K562 (cell line): ENCODE data around the gene DIS3L2. TPM values are rescaled to one million over a fixed set of nuclear protein-coding genes. Genes with fewer than 3 reads are reported as not detected.

ENCODE experiments used
- ATAC-seq: fragments of 200-7000 bp; cut with Tn5 transposase; 3 replicates; pipeline ENCODE4 v1.9.1; 2020; ENCODE audit warnings: moderate library complexity
- BruUV-seq: library from RNA; stranded (reverse); fragments of 400-500 nt; replicated peaks from 2 replicates; lab custom pipeline; 2021; lab: Mats Ljungman, UMichigan
- CTCF ChIA-PET: fragments of 300-600 bp; formaldehyde crosslinking; extraction: SDS; loops from one replicate; lab custom pipeline; 2021; ENCODE audit warnings: low intra/inter-chr PET ratio; lab: Yijun Ruan, JAX
- POLR2A ChIA-PET: fragments of 300-600, 350-650 bp; sonication (Branson Sonifier 250); formaldehyde crosslinking; extraction: SDS; loops from one replicate; lab custom pipeline; 2021; ENCODE audit warnings: antibody characterized with exemption, inconsistent platforms; lab: Yijun Ruan, JAX
- DNase-seq, 4 experiments: peaks; one replicate each; pipeline versions ENCODE4 v3.0.0 to v3.0.0-alpha.2; 2011 to 2018; ENCODE audit warnings: low spot score in 3 of 4, mixed read lengths in 3 of 4; ENCODE audit errors: extremely low read depth in 1 of 4
- FAIRE-seq: peaks from 2 replicates; lab custom pipeline; 2011; peaks lifted over from hg19 to GRCh38; lab: Jason Lieb, UNC
- H2AFZ ChIP-seq: 2 replicates; pipeline ENCODE4 v1.6.0; 2011; ENCODE audit warnings: low read depth, low read length, control low read depth, inconsistent platforms
- H3K27ac ChIP-seq: fragments of 200-600 bp; 3 replicates; pipeline ENCODE4 v1.8.0; 2011; ENCODE audit warnings: low read depth, mild to moderate bottlenecking, control low read depth, inconsistent platforms, low read length, moderate library complexity, mixed read lengths; ENCODE audit errors: extremely low read depth
- H3K27me3 ChIP-seq, 2 experiments: fragments of 300-600 bp in 1 of 2; 2 replicates in 1 of 2; 3 replicates in 1 of 2; pipeline versions ENCODE4 v1.6.0 to v1.8.0; 2011; ENCODE audit warnings: inconsistent platforms in 2 of 2, low read length in 2 of 2, mild to moderate bottlenecking in 1 of 2, mixed read lengths in 1 of 2, moderate library complexity in 1 of 2; ENCODE audit not compliant: control insufficient read depth in 2 of 2, insufficient read depth in 2 of 2
- H3K36me3 ChIP-seq: fragments of 300-600 bp; 3 replicates; pipeline ENCODE4 v1.8.0; 2011; ENCODE audit warnings: mild to moderate bottlenecking, low read length, inconsistent platforms; ENCODE audit not compliant: control insufficient read depth, insufficient read depth
- H3K4me1 ChIP-seq, 2 experiments: fragments of 200-600 bp in 1 of 2; replicated peaks in 1 of 2; 2 replicates in 1 of 2; 3 replicates in 1 of 2; pipeline versions ENCODE4 v1.5.1 to v1.8.0; 2011; ENCODE audit warnings: inconsistent platforms in 2 of 2, low read length in 2 of 2, mild to moderate bottlenecking in 1 of 2, mixed read lengths in 1 of 2, moderate library complexity in 1 of 2; ENCODE audit not compliant: control insufficient read depth in 2 of 2, insufficient read depth in 2 of 2
- H3K4me2 ChIP-seq: 2 replicates; pipeline ENCODE4 v1.6.1; 2011; ENCODE audit warnings: low read length, control low read depth, inconsistent platforms, mixed read lengths; ENCODE audit not compliant: insufficient read depth
- H3K4me3 ChIP-seq: fragments of 200-600 bp; sonication (generic), shearing (Covaris generic); 2 replicates; pipeline ENCODE4 v1.5.1; 2016; ENCODE audit warnings: control low read depth, inconsistent platforms
- H3K79me2 ChIP-seq: fragments of 200-600 bp; 3 replicates; pipeline ENCODE4 v1.8.0; 2011; ENCODE audit warnings: low read length, inconsistent platforms; ENCODE audit not compliant: control insufficient read depth, insufficient read depth
- H3K9ac ChIP-seq, 2 experiments: 2 replicates each; pipeline versions ENCODE4 v1.6.0 to v1.6.1; 2011; ENCODE audit warnings: low read depth in 2 of 2, low read length in 2 of 2, control low read depth in 1 of 2, inconsistent platforms in 1 of 2, mild to moderate bottlenecking in 1 of 2, mixed read lengths in 1 of 2; ENCODE audit not compliant: insufficient read depth in 1 of 2
- H3K9me1 ChIP-seq: one replicate; pipeline ENCODE4 v1.6.0; 2011; ENCODE audit warnings: inconsistent platforms, mild to moderate bottlenecking, low read length, moderate library complexity; ENCODE audit not compliant: control insufficient read depth, insufficient read depth
- H3K9me3 ChIP-seq: replicated peaks from 2 replicates; pipeline ENCODE4 v1.5.1; 2011; ENCODE audit warnings: low read depth, low read length, inconsistent platforms; ENCODE audit not compliant: control insufficient read depth, insufficient read depth
- H4K20me1 ChIP-seq: replicated peaks from 2 replicates; pipeline ENCODE4 v1.6.1; 2011; ENCODE audit warnings: low read length, inconsistent platforms, mixed read lengths; ENCODE audit not compliant: control insufficient read depth, insufficient read depth
- ARID3A ChIP-seq: IDR thresholded peaks from 2 replicates; pipeline ENCODE4 v1.6.1; 2012; ENCODE audit warnings: low read depth, low read length, improper control_type of control experiment, borderline replicate concordance
- DPF2 ChIP-seq: fragments of 450-650 bp; IDR thresholded peaks from 2 replicates; pipeline ENCODE4 v1.6.1; 2016
- HDAC1 ChIP-seq, 2 experiments: fragments of 450-650 bp; IDR thresholded peaks; 2 replicates each; pipeline ENCODE4 v1.6.1; 2016 to 2017; ENCODE audit warnings: inconsistent platforms in 1 of 2, mild to moderate bottlenecking in 1 of 2, moderate library complexity in 1 of 2
- NKRF ChIP-seq: fragments of 450-650 bp; IDR thresholded peaks from 2 replicates; pipeline ENCODE4 v1.6.1; 2016; ENCODE audit warnings: borderline replicate concordance
- POLR2H ChIP-seq: IDR thresholded peaks from 2 replicates; pipeline ENCODE4 v1.6.1; 2016; ENCODE audit warnings: missing genetic modification characterization, low read depth, mild to moderate bottlenecking, control low read depth, missing compliant biosample characterization, moderate library complexity
- PREB ChIP-seq: sonication (generic); formaldehyde crosslinking; IDR thresholded peaks from 2 replicates; pipeline ENCODE4 v1.8.1; 2023; ENCODE audit warnings: mild to moderate bottlenecking, missing genetic modification reagents
- RBM39 ChIP-seq: fragments of 200-400 bp; formaldehyde crosslinking; optimal IDR thresholded peaks from 2 replicates; pipeline ENCODE3; 2018; ENCODE audit warnings: low read depth, low read length
- SRF ChIP-seq, 2 experiments: fragments of 250-450, 450-650 bp in 1 of 2; sonication (Bioruptor Pico) in 1 of 2; sonication (generic) in 1 of 2; formaldehyde crosslinking; IDR thresholded peaks; 2 replicates each; pipeline versions ENCODE4 v1.5.0 to v1.5.1; 2020 to 2022; ENCODE audit warnings: mild to moderate bottlenecking in 1 of 2, missing genetic modification reagents in 1 of 2
- VEZF1 ChIP-seq: fragments of 200-800 bp; sonication (Bioruptor generic); IDR thresholded peaks from 2 replicates; pipeline ENCODE4 v1.6.1; 2017; ENCODE audit warnings: missing genetic modification characterization, missing compliant biosample characterization
- ZFP91 ChIP-seq: sonication (generic); formaldehyde crosslinking; IDR thresholded peaks from 2 replicates; pipeline ENCODE4 v1.8.0; 2022; ENCODE audit warnings: mild to moderate bottlenecking, missing genetic modification reagents
- ZZZ3 ChIP-seq: fragments of 450-650 bp; IDR thresholded peaks from 2 replicates; pipeline ENCODE4 v1.6.1; 2016; ENCODE audit warnings: antibody characterized with exemption, mild to moderate bottlenecking, moderate library complexity
- WGBS: fragments of 100-300 bp; shearing (Covaris generic); methylation state at CpG from one replicate; pipeline ENCODE4 v1.1.6; 2016; ENCODE audit warnings: low coverage, mixed read lengths; ENCODE audit not compliant: insufficient coverage; ENCODE audit errors: missing lambda C conversion rate; 5-methylcytosine and 5-hydroxymethylcytosine counted together
- in situ Hi-C: fragments of 300-500 bp; cut with MboI; formaldehyde crosslinking; loops from 4 replicates; pipeline ENCODE4 v1.15.0; 2018; ENCODE audit warnings: inconsistent platforms, mixed read lengths
- intact Hi-C: fragments of 100-400 bp; cut with micrococcal nuclease; formaldehyde crosslinking; loops from 2 replicates; pipeline ENCODE4 v1.14.2; 2022
- polyA plus RNA-seq, 8 experiments: library from polyadenylated mRNA; depleted of rRNA in 4 of 8; stranded (reverse) in 5 of 8; unstranded in 3 of 8; fragments of >200 nt; fragmentation: Nextera tagmentation in 2 of 8; fragmentation: Illumina TruSeq in 1 of 8; extraction: Ambion mirVana in 2 of 8; extraction: Trizol in 1 of 8; gene quantifications; 2 replicates each; pipeline versions ENCODE4 v1.2.1 to v1.2.3, GENCODE V29; 2011 to 2014; ENCODE audit warnings: inconsistent platforms in 1 of 8, missing spikeins in 1 of 8
- total RNA-seq, 7 experiments: library from RNA; depleted of rRNA in 6 of 7; stranded (reverse); fragments of >200 nt in 6 of 7; fragmentation: Illumina TruSeq in 2 of 7; extraction: Trizol in 2 of 7; gene quantifications; 2 replicates each; pipeline versions ENCODE4 v1.2.1 to v1.2.3, GENCODE V29; 2011 to 2021; ENCODE audit warnings: low replicate concordance in 1 of 7

Gene DIS3L2
- total and polyA plus RNA-seq, 9 of the 15 experiments (the other 6 are each of a cell fraction or from before 2014, with no cell fraction given): 1.5 to 19.2 (median 11.2) TPM

- intact Hi-C loops: loop anchor here (5.0 kb wide), 1 partner anchor 282 kb away; the partner anchor contains the start of gene PRSS56
- TF ChIP-seq DPF2 (no peak), VEZF1 (no peak), ZFP91 (CRISPR knock-in tag) (no peak), RBM39 (no peak), SRF (CRISPR knock-in tag; IDR thresholded peaks at IDR 0.05) (no peak), POLR2H (tag) (no peak), ARID3A (no peak), HDAC1 (IDR thresholded peaks at IDR 0.05) (no peak), NKRF (no peak), ZZZ3 (no peak), PREB (CRISPR knock-in tag) (no peak)
These were observed 278.6 kb downstream of the DIS3L2 start for GRCh38 chr2:232239951-232240681.

More at GRCh38 chr2:232239951-232240681, 278.6 kb downstream of the DIS3L2 start:
- CTCF ChIA-PET: no interaction called here
- Histone ChIP-seq H3K9me3 (no peaks in the 10 kb centered on the region), H3K4me3 (no peak overlapping the region), H3K4me2 (no peak overlapping the region), H3K79me2 (no peaks in the 10 kb centered on the region), H4K20me1 (no peaks in the 10 kb centered on the region; the same call in 1 of the 2 replicates), H3K9ac (no peak overlapping the region), H2AFZ (no peak overlapping the region), H3K9me1 (no peaks in the 10 kb centered on the region), H3K27ac (no peak overlapping the region), H3K27me3 (no peaks in the 10 kb centered on the region), H3K36me3 (0 out of 3 replicates have a peak, but pooled peaks cover 3% of the 10 kb centered on the region), H3K4me1 (no peaks in the 10 kb centered on the region)
- in situ Hi-C loops: no loop called here
- WGBS: 78% methylated on average over 5 of the region's 6 CpGs
- DNase-seq: no peak
- no peak for FAIRE-seq
- BruUV-seq: no TSS peak
- POLR2A ChIA-PET: interaction anchor here (1.2 kb wide), 1 partner anchor 12 kb away, joined by 3 read pairs; no protein-coding TSS in a partner anchor
- no peak for ATAC-seq
